HG03097 (cell line): ENCODE results near the gene INA.
"Not testable (repeated sequence)": the region's sequence is repeated elsewhere in the genome, so short reads cannot be mapped to it uniquely, and the experiment has no call there.

Source experiments
- ATAC-seq: cut with Tn5 transposase; IDR thresholded peaks from one replicate; pipeline ENCODE4 v1.9.1; 2021; ENCODE audit not compliant: unreplicated experiment, low FRiP score

INA gene

DNA sequence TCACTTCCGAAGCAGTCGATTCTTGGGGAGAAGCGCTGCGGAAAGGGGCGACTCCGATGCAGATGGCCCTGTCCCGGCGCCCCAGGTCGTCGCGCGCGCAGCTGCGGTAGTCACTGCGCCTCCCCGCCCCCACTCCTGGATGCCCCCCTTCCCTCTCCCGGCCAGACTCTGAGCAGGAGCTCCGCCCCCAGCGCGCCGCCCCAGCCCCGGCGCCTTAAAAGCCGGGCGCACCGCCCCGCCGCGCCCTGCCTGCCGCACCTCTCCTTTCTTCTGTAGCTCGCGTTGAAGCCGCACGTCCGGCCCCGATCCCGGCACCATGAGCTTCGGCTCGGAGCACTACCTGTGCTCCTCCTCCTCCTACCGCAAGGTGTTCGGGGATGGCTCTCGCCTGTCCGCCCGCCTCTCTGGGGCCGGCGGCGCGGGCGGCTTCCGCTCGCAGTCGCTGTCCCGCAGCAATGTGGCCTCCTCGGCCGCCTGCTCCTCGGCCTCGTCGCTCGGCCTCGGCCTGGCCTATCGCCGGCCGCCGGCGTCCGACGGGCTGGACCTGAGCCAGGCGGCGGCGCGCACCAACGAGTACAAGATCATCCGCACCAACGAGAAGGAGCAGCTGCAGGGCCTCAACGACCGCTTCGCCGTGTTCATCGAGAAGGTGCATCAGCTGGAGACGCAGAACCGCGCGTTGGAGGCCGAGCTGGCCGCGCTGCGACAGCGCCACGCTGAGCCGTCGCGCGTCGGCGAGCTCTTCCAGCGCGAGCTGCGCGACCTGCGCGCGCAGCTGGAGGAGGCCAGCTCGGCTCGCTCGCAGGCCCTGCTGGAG is at the start of gene INA:
INA (plus strand) TSS at position 243 of the 817 bp plus-strand sequence; CDS start at position 317, 74 bp downstream.
- ATAC-seq: no peak

DNA sequence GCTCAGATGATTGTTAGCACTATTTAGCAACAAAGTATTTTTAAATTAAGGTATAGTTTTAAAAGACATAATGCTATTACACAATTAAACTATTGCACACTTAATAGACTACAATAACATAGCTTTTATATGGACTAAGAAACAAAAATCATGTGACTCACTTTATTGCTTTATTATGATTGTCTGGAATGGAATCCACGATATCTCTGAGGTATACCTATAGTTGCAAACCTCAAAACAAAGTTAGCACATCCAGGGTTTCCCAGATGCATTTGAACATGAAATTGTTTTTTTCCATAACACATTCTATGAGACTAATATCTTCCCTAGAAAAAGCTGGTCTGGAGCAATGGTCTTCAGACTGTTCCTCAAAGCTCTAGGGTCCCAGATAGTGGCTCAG is 49.5 kb upstream of the INA start:
- no peak for ATAC-seq

DNA sequence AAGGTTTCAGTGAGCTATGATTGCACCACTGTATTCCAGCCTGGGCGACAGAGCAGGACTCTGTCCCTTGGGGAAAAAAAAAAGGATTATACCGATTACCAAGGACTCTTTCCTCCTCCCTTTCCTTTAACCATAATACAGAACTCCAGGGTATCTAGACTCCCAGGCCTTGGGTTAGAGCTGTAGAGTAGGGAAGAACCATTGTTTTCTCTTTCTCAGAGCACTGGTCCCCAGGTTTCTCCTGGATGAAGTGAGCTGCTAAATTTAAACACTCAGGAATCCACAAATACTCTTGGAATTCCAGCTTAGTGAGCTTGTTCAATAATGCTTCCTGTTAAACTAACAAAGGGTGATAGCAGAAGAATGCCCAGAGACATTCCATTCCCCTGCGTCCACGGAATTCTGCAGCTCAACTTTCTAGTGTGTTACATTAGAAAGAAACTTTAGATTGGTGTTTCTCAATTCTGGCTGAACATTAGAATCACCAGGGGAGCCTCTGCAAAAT is 45.8 kb upstream of the INA start:
- ATAC-seq: no peak

DNA sequence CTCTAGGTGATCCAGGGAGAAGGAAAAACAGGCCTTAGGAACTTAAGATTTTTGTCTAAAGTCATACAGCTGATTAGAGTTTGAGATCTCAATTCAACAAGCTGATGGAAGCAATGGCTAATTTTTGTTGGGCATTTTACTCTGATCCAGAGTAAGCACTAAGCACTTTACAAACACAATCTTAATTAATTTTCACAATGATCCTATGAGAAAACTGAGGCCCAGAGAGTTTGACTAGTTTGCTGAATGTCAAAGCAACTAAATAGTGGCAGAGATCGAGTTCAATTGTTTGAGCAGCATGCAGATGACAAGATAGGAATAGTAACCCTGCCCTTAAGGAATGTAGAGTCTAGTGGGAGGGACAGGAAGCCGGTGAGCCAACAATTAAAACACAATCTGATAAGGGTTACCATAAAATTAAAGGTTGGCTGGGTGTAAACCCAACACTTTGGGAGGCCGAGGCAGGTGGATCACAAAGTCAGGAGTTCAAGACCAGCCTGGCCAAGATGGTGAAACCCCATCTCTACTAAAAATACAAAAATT is 44.7 kb upstream of the INA start:
- ATAC-seq: no peak

DNA sequence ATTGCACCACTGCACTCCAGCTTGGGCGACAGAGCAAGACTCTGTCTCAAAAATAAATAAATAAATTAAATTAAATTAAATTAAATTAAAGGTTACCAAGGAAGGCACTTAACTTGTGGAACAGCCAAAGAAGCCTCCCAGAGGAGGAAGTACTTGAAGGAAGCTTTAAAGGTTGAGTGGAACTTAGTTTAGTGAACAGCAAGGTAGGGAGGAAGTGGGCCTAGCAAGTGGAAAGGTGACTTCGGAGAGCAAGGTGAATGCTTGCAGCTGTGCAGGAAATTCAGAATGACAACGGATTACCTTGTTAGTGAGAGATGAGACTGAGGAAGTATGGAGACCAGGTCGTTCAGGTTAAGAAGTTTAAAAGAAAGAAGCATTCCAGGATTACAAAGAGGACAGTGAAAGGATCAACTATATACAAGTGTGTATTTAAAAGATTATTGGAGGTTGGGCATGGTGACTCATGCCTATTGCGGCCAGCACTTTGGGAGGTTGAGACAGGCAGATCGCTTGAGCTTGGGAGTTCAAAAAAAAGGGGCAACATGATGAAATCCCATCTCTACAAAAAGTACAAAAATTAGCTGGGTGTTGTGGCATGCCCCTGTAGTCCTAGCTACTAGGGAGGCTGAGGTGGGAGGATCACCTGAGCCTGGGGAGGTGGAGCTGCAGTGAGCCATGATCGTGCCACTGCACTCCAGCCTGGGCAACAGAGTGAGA is 44.0 kb upstream of the INA start:
- ATAC-seq: no peak

DNA sequence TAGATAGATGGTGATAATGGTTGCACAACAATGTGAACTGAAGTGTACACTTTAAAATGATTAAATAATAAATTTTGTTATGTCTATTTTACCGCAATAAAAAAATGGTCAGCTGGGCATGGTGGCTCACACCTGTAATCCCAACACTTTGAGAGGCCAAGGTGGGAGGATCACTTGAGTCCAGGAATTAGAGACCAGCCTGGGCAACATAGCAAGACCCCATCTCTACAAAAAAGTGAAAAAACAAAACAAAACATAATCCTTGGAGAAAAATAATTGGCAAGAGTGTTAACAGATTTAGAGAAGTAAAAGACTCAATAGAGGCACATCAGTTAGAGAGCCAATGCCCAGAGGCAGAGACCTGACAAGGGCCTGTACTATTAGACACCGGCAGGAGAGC is 41.2 kb upstream of the INA start:
- ATAC-seq: no peak

DNA sequence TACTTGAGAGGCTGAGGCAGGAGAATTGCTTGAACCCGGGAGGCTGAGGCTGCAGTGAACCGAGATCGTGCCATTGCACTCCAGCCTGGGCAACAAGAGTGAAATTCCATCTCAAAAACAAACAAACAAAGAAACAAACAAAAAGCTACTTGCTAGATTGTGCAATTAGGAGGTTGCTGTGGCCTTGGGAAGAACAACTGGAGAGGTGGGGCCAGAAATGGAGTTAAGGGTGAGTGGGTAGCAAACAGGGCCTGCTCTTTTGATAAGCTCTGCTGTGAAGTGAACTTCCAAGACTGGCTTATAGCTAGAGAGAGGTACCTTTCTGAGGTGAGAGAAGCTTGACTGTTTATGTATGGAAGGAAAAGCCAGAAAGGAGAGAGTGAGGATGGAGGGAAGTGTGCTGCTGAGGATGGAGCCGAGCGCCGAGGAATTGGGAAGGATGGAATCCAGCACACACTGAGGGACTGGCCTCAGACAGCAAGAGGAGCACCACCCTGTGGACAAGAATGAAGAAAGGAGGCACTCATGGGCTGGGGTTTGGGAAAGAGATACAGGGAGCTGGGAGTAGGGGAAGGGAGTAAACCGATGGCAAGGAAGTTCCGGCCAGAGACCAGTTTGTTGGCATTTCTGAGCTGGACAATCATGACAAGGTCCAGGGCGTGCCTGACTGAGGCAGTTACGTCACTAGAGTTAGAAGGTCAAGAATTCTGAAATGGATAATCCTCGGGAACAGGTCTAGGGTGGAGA is 38.3 kb upstream of the INA start:
- no peak for ATAC-seq

DNA sequence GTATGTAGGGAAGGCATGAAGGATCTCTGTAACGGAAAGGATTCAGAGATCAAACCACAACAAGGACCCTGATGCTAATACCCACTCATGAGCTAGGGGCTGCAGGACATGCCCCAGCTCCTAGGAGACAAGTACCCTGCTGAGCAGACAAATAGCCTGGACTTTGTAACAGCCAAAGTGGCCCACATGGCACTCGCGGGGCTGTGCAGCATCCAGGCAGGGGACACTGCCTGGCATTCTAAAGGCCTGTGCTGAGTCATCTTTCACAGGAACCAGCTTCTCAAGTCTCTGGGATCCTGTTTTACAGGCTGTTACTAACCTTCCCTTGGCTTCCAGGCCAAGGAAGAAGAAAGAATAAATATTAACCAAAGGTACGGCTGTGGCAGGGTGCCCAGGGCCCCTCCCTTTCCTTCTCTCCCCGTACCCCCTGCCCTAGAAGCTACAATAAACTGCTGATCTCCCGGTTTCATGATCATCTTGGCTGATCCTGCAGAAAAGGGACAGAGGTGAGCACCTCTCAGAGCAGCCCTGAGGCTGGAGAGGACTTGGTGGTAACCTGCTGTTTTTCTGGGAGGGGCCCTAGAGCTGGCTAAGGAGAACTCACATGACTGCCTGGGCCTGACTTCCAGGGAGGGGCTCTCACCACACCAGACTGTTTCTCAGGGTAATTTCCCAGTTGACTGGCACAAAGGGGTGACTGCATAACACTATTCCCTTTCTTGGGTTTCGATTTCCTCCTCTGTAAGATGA is 35.5 kb upstream of the INA start:
- ATAC-seq: no peak

DNA sequence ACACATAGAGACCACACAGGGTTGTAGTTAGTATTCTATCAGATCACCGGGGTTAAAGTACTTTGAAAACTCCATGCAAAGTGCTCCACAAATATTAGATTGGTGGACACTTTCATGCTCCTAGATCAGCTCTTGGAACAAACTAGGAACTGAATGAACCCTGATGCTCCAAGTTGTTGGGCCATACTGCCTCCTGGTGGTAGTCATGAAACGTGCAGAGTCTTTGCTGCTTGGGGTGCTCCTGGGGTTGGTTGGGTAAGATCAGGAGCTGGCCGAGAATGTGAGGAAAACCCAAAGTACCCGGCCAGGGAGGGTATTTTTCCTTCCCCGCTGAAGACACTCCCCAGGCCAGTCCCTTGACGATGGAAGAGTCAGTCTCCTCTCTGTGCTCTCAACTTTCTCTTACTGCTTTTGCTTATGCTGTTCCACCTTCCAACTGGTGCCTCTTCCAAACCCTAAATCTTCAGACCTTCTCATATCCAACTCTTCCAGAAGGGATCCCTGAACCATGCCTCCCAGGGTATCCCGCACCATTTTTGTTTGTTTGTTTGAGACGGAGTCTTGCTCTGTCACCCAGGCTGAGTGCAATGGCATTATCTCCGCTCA is 32.2 kb upstream of the INA start:
- ATAC-seq: no peak

DNA sequence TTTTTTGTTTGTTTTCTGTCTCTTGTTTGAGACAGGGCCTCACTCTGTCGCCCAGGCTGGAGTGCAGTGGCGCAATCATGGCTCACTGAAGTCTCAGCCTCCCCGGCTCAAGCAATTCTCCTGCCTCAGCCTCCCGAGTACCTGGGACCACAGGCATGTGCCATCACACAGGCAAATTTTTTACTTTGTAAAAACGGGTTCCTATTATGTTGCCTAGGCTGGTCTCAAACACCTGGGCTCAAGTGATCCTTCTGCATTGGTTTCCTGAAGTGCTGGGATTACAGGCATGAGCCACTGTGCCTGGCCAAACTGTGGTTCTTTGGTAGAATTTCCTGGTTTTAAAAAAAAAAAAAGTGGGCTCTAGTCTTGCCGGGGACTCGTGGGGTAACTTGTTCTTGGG is 31.4 kb upstream of the INA start, which contains the start of gene RPEL1:
RPEL1 (plus strand) TSS at position 301 of the 400 bp plus-strand sequence. CDS start 110 bp downstream, outside the sequence.
- not testable (repeated sequence) for ATAC-seq

DNA sequence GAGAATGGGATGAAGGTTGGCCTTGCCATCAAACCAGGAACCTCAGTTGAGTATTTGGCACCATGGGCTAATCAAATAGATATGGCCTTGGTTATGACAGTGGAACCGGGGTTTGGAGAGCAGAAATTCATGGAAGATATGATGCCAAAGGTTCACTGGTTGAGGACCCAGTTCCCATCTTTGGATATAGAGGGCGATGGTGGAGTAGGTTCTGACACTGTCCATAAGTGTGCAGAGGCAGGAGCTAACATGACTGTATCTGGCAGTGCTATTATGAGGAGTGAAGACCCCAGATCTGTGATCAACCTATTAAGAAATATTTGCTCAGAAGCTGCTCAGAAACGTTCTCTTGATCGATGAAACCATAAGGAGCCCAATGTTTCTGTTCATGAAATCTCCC is 30.6 kb upstream of the INA start:
- no peak for ATAC-seq

DNA sequence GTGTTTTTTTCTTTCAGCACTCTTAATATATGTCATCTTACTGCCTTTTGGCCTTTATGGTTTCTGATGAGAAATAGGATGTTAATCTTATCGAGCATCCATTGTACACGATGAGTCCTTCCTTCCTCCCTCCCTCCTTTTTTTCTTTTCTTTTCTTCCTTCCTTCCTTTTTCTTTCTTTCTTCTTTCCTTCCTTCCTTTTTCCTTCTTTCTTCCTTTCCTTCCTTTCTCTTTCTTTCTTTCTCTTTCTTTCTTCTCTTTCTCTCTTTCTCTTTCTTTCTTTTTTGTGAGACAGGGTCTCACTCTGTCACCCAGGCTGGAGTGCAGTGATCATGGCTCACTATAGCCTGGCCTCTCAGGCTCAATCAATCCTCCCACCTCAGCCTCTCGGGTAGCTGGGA is 22.8 kb upstream of the INA start:
- ATAC-seq: no peak

DNA sequence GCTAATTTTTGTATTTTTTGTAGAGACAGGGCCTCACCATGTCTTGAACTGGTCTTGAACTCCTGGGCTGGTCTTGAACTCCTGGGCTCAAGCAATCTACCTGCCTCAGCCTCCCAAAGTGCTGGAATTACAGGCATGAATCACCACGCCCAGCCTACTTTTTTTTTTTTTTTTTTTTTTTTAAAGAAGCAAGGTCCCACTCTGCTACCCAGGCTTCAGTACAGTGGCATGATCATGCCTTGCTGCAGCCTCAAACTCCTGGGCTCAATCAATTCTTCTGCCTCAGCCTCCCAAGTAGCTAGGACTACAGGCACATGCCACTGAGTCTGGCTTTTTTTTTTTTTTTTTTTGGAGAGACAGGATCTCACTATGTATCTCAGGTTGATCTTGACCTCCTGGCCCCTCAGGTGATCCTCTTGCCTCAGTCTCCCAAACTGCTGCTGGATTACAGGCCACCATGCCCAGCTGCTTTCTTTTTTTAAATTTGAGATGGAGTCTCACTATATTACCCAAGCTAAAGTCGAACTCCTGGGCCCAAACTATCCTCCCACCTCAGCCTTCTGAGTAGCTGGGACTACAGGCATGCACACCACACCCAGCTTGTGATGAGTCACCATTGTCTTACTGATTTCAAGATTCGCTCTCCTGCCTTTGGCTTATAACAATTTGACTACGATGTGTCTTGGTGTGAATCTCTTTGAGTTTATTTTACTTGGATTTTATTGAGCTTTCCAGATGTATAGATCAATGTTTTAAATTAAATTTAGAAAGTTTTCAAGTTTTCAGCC is 22.2 kb upstream of the INA start:
- no peak for ATAC-seq

DNA sequence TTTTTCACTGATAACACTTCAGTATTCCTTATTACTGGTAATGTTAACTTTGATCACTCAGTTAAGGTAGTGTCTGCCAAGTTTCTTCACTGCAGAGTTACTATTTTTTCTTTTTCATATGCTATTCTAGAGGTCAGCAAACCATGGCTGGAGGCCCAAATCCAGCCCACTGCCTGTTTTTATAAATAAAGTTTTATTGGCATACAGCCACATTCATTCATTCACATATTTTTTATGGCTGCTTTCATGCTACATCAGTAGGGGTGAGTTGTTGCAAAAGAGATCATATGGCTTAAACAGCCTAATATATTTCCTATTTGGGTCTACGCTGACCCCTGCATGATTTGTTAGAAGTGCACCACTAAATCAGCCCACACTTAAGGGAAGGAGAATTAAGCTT is 20.3 kb upstream of the INA start:
- no peak for ATAC-seq

DNA sequence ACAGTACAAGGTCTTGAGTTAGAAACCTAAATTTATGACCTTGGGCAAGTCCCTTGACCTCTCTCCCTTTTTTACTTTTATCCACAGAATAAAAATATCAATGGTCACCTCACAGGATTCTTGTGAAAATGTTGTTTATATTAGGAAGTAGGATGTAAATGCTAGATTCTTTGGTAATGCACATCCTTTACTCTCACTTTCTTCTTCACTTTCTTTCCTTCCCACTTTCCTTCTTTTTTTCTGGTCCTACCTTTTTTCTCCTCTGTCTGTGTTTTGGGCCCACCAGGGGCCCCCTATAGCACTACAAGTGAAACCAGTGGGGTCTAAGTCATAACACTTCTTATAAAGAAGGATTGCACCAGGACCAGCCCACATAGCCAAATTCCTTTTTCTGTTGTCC is 19.1 kb upstream of the INA start:
- no peak for ATAC-seq

DNA sequence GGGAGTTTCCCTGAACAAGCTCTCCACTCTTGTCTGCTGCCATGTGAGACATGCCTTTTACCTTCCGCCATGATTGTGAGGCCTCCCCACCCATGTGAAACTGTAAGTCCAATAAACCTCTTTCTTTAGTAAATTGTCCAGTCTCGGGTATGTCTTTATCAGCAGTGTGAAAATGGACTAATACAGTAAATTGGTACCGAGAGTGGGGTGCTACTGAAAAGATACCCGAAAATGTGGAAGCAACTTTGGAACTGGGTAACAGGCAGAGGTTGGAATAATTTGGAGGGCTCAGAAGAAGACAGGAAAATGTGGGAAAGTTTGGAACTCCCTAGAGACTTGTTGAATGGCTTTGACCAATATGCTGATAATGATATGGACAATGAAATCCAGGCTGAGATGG is 18.0 kb upstream of the INA start:
- not testable (repeated sequence) for ATAC-seq

DNA sequence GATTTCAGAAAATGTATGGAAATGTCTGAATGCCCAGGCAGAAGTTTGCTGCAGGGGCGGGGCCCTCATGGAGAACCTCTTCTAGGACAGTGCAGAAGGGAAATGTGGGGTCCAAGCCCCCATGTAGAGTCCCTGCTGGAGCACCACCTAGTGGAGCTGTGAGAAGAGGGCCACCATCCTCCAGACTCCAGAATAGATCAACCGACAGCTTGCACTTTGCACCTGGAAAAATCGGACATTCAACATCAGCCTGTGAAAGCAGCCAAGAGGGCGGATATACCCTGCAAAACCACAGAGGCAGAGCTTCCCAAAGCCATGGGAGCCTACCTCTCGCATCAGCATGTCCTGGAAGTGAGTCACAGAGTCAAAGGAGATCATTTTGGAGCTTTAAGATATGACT is 16.9 kb upstream of the INA start:
- ATAC-seq: no peak

DNA sequence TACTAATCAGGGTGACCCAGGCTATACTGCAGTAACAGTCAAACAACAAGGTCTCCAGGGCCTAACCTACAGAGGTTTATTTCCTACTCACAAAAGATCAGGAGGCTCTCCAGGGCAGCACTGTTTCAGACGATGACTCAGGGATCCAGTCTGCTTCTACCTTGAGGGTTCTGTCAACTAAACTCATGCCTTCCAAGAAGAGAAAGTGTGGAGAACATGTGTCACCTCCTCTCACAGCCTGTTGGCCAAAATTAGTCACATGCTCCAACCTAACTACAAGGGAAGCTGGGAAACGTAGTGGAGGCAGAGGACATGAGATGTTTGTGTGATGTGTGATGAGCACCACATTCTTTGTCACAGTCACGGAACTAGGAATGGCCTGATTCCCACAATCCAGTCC is 14.7 kb upstream of the INA start:
- ATAC-seq: no peak
